ENCODE results near the gene GDF7.

The GDF7 gene

GRCh38 chr2:20630967-20631366, 36.0 kb upstream of the GDF7 start:
- Histone ChIP-seq H3K79me2 (ENCODE audit: control insufficient read depth, insufficient read depth, low read length) (no peaks in the 10 kb centered on the region), H3K4ac (ENCODE audit: low read depth, low read length) (no peak overlapping the region), H2BK5ac (ENCODE audit: low read length) (no peak overlapping the region), H2BK120ac (ENCODE audit: low read depth, low read length) (no peak overlapping the region), H4K8ac (ENCODE audit: low read depth, low read length) (no peak overlapping the region), H2AK5ac (ENCODE audit: low read length) (no peak overlapping the region), H3K27me3 (ENCODE audit: insufficient read depth, low read length, poor library complexity) (no peaks in the 10 kb centered on the region), H3K23ac (ENCODE audit: low read length) (no peak overlapping the region), H3K56ac (ENCODE audit: low read length) (no peak overlapping the region), H3K79me1 (ENCODE audit: low read length) (no peaks in the 10 kb centered on the region), H3K4me1 (ENCODE audit: control insufficient read depth, low read depth, low read length) (peaks cover 2% of the 10 kb centered on the region), H3K18ac (ENCODE audit: low read length) (no peak overlapping the region), H3K4me3 (ENCODE audit: low read length) (no peak overlapping the region), H2BK15ac (replicated peaks; ENCODE audit: low read depth) (no peak overlapping the region), H4K5ac (ENCODE audit: low read length) (no peak overlapping the region), H3K36me3 (ENCODE audit: control insufficient read depth, insufficient read depth, low read length) (no peaks in the 10 kb centered on the region), H3K9ac (ENCODE audit: low read length) (no peak overlapping the region), H3K4me2 (ENCODE audit: low read length) (no peak overlapping the region), H3K27ac (ENCODE audit: low read depth, low read length) (no peak overlapping the region)
- no peak for DNase-seq
- WGBS (ENCODE audit: extremely low coverage, insufficient coverage, low lambda C conversion rate), result no CpG with 5 or more reads among the region's 4 CpGs

DNA sequence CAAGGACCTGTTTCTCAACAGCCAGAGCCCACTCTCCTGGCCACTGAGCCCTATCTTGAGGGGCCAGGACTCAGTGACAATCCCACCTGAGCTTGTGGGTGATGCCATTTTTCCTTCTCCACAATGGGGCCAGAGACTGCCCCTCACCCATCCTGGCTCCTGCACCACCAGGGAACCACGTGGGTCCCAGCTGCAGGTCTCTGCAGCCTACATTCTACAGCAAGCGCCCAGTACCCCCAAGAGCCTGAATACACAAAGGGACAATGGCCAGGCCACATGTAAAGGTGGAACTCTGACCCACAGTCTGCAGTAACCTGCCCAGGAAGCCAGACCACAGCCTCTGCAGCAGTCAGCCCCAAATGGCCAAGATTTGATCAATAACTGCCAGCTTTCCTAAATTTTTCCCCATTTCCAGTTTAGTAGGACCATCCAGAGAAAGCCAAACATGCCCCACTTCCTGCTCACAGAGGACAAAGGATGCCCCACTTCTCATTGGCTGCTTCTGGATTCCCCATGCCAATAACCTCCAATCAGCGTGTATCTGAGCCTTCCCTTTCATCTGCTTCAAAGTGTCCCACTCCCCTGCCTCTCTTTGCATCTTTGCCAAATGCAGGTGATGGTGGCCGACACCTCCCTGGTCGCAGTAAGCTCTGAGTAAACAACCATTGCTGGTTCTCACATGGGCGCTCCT, 35.2 kb upstream of the GDF7 start:
- no peak for DNase-seq
- Histone ChIP-seq H3K23ac (ENCODE audit: low read length) (no peak overlapping the region), H4K8ac (ENCODE audit: low read depth, low read length) (no peak overlapping the region), H3K4ac (ENCODE audit: low read depth, low read length) (no peak overlapping the region), H3K4me1 (ENCODE audit: control insufficient read depth, low read depth, low read length) (peaks cover 2% of the 10 kb centered on the region), H3K27ac (ENCODE audit: low read depth, low read length) (no peak overlapping the region), H3K4me2 (ENCODE audit: low read length) (no peak overlapping the region), H2BK120ac (ENCODE audit: low read depth, low read length) (no peak overlapping the region), H3K27me3 (ENCODE audit: insufficient read depth, low read length, poor library complexity) (no peaks in the 10 kb centered on the region), H2AK5ac (ENCODE audit: low read length) (no peak overlapping the region), H4K5ac (ENCODE audit: low read length) (no peak overlapping the region), H2BK15ac (replicated peaks; ENCODE audit: low read depth) (no peak overlapping the region), H3K79me1 (ENCODE audit: low read length) (no peaks in the 10 kb centered on the region), H2BK5ac (ENCODE audit: low read length) (no peak overlapping the region), H3K79me2 (ENCODE audit: control insufficient read depth, insufficient read depth, low read length) (no peaks in the 10 kb centered on the region), H3K36me3 (ENCODE audit: control insufficient read depth, insufficient read depth, low read length) (no peaks in the 10 kb centered on the region), H3K9ac (ENCODE audit: low read length) (no peak overlapping the region), H3K18ac (ENCODE audit: low read length) (no peak overlapping the region), H3K56ac (ENCODE audit: low read length) (no peak overlapping the region), H3K4me3 (ENCODE audit: low read length) (no peak overlapping the region)
- no CpG with 5 or more reads among the region's 6 CpGs for WGBS (ENCODE audit: extremely low coverage, insufficient coverage, low lambda C conversion rate)

DNA sequence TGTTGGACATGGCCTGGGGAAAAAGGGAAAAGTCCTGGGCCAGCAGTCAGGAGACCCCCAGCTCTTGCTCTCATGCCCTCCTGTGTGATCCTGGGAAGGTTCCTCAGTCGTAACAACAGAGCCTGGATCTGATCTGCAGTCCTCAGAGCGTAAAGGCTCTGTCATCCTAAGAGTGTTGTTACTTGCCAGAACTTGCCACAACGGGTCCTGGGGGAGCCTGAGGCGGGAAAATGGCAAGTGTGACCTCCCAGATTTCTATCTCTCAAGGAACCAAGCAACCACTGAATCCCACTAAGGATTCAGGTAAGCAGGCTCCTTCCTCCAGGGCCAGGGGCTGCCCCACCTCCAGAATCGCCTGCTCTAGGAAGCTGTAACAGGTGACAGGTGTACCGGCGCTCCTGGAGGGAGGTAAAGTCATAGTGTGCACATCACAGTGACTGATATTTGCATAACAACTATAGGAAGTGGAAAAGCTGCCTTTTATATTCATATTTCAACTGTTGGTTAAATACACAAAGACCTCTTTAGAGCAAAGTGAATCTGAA, 34.4 kb upstream of the GDF7 start:
- Histone ChIP-seq H3K4ac (ENCODE audit: low read depth, low read length) (no peak overlapping the region), H3K18ac (ENCODE audit: low read length) (no peak overlapping the region), H3K4me3 (ENCODE audit: low read length) (no peak overlapping the region), H3K9ac (ENCODE audit: low read length) (no peak overlapping the region), H3K79me1 (ENCODE audit: low read length) (no peaks in the 10 kb centered on the region), H2BK15ac (replicated peaks; ENCODE audit: low read depth) (no peak overlapping the region), H4K8ac (ENCODE audit: low read depth, low read length) (no peak overlapping the region), H2BK5ac (ENCODE audit: low read length) (no peak overlapping the region), H2BK120ac (ENCODE audit: low read depth, low read length) (no peak overlapping the region), H3K4me2 (ENCODE audit: low read length) (no peak overlapping the region), H3K27ac (ENCODE audit: low read depth, low read length) (no peak overlapping the region), H3K79me2 (ENCODE audit: control insufficient read depth, insufficient read depth, low read length) (no peaks in the 10 kb centered on the region), H3K56ac (ENCODE audit: low read length) (no peak overlapping the region), H3K27me3 (ENCODE audit: insufficient read depth, low read length, poor library complexity) (no peaks in the 10 kb centered on the region), H2AK5ac (ENCODE audit: low read length) (no peak overlapping the region), H3K36me3 (ENCODE audit: control insufficient read depth, insufficient read depth, low read length) (no peaks in the 10 kb centered on the region), H3K4me1 (ENCODE audit: control insufficient read depth, low read depth, low read length) (peaks cover 2% of the 10 kb centered on the region), H3K23ac (ENCODE audit: low read length) (no peak overlapping the region), H4K5ac (ENCODE audit: low read length) (no peak overlapping the region)
- DNase-seq, result no peak
- WGBS (ENCODE audit: extremely low coverage, insufficient coverage, low lambda C conversion rate), result no CpG with 5 or more reads among the region's 7 CpGs

- no peaks in the 10 kb centered on the region for H3K79me2 ChIP-seq (ENCODE audit: control insufficient read depth, insufficient read depth, low read length)
- H3K23ac ChIP-seq (ENCODE audit: low read length), result no peak overlapping the region
- H3K27me3 ChIP-seq (ENCODE audit: insufficient read depth, low read length, poor library complexity), result no peaks in the 10 kb centered on the region
- no peak overlapping the region for H4K5ac ChIP-seq (ENCODE audit: low read length)
- no peak overlapping the region for H2BK5ac ChIP-seq (ENCODE audit: low read length)
- no peak overlapping the region for H3K4me2 ChIP-seq (ENCODE audit: low read length)
- H3K4me3 ChIP-seq (ENCODE audit: low read length), result no peak overlapping the region
- no peak overlapping the region for H3K9ac ChIP-seq (ENCODE audit: low read length)
- DNase-seq, result no peak
- no peak overlapping the region for H3K4ac ChIP-seq (ENCODE audit: low read depth, low read length)
- H3K18ac ChIP-seq (ENCODE audit: low read length), result no peak overlapping the region
- no peak overlapping the region for H2BK120ac ChIP-seq (ENCODE audit: low read depth, low read length)
- no CpG with 5 or more reads among the region's 4 CpGs for whole genome bisulfite sequencing (ENCODE audit: extremely low coverage, insufficient coverage, low lambda C conversion rate)
- no peak overlapping the region for H4K8ac ChIP-seq (ENCODE audit: low read depth, low read length)
- H3K56ac ChIP-seq (ENCODE audit: low read length), result no peak overlapping the region
- peaks cover 2% of the 10 kb centered on the region for H3K4me1 ChIP-seq (ENCODE audit: control insufficient read depth, low read depth, low read length)
- no peaks in the 10 kb centered on the region for H3K79me1 ChIP-seq (ENCODE audit: low read length)
- no peak overlapping the region for H3K27ac ChIP-seq (ENCODE audit: low read depth, low read length)
- H2BK15ac ChIP-seq (replicated peaks; ENCODE audit: low read depth), result no peak overlapping the region
- H3K36me3 ChIP-seq (ENCODE audit: control insufficient read depth, insufficient read depth, low read length), result no peaks in the 10 kb centered on the region
- no peak overlapping the region for H2AK5ac ChIP-seq (ENCODE audit: low read length)
Observed at GRCh38 chr2:20633001-20633400, 33.9 kb upstream of the GDF7 start.

DNA sequence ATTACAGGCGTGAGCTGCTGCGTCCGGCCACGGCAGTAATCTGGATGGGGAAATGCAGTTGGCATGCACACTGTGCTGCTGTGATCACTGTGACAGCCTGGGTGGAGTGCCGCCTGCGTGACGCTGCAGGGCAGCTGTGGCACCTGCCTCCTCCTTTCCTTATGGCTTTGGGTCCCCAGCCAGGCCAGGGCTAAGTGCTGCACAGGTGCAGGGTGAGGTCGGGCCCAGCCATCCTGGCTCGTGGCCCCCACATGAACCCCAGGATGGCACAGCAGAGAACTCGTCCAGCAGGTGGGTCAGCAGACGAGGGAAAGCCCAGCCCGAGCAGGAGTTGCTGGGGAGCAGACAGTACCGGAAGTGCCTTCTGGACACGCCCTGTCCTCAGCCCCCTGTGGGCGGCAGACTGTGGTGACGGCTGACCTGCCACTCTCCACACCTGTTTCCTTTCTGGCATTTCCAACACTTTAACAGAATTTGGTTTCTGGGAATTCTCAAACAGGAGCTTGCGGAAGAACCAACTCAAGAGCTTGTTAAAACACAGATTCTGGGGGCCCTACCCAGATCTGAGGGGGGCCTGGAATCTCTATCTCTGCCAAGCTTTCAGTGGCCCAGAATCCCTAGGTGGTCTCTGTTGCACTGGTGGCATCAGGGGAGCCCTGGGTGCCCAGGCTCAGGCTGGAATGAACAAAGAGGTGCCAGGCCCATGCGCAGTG, 33.0 kb upstream of the GDF7 start:
- Histone ChIP-seq H3K9ac (ENCODE audit: low read length) (no peak overlapping the region), H3K4me3 (ENCODE audit: low read length) (no peak overlapping the region), H2BK15ac (replicated peaks; ENCODE audit: low read depth) (no peak overlapping the region), H3K4ac (ENCODE audit: low read depth, low read length) (no peak overlapping the region), H2AK5ac (ENCODE audit: low read length) (no peak overlapping the region), H3K27ac (ENCODE audit: low read depth, low read length) (no peak overlapping the region), H2BK5ac (ENCODE audit: low read length) (no peak overlapping the region), H3K27me3 (ENCODE audit: insufficient read depth, low read length, poor library complexity) (no peaks in the 10 kb centered on the region), H3K18ac (ENCODE audit: low read length) (no peak overlapping the region), H3K4me1 (ENCODE audit: control insufficient read depth, low read depth, low read length) (peaks cover 2% of the 10 kb centered on the region), H3K79me1 (ENCODE audit: low read length) (no peaks in the 10 kb centered on the region), H3K79me2 (ENCODE audit: control insufficient read depth, insufficient read depth, low read length) (no peaks in the 10 kb centered on the region), H3K4me2 (ENCODE audit: low read length) (no peak overlapping the region), H4K5ac (ENCODE audit: low read length) (no peak overlapping the region), H3K23ac (ENCODE audit: low read length) (no peak overlapping the region), H3K36me3 (ENCODE audit: control insufficient read depth, insufficient read depth, low read length) (no peaks in the 10 kb centered on the region), H2BK120ac (ENCODE audit: low read depth, low read length) (no peak overlapping the region), H3K56ac (ENCODE audit: low read length) (no peak overlapping the region), H4K8ac (ENCODE audit: low read depth, low read length) (no peak overlapping the region)
- DNase-seq, result peak; percentile 32
- WGBS (ENCODE audit: extremely low coverage, insufficient coverage, low lambda C conversion rate), result no CpG with 5 or more reads among the region's 18 CpGs

Measured in mesendoderm (in vitro differentiated cells).